ENCODE data around the gene CHID1. TPM values are rescaled to one million over a fixed set of nuclear protein-coding genes. Genes with fewer than 3 reads are reported as not detected.
A peak's percentile ranks its signal among the peaks of the same experiment; 100 is the strongest.

Gene CHID1
- total RNA-seq, 1 donor from 2014 or later = 72.9 TPM

- peak in 1 of 2 donors; percentile 74 for TF ChIP-seq POLR2AphosphoS5 (IDR thresholded peaks at IDR 0.05; ENCODE audit: insufficient read depth in 1 of 2, low read depth in 1 of 2)
- TF ChIP-seq POLR2A (IDR thresholded peaks at IDR 0.05) = no peak
- intact Hi-C loops (cut with DNase I) = no loop called here
These were observed 92.0 kb downstream of the CHID1 start, which contains the start of gene PNPLA2 for GRCh38 chr11:818396-819128. TSS of gene PNPLA2 (plus strand) at chr11:818914. CDS start at chr11:819719, 805 bp downstream.

More at GRCh38 chr11:818396-819128, 92.0 kb downstream of the CHID1 start, which contains the start of gene PNPLA2:
- peak within 1 kb of the TSS; percentile 95 to 98 for H3K4me3 ChIP-seq
- H3K36me3 ChIP-seq = peaks cover 0 to 13% of the 10 kb centered on the region in 2 donors
- H3K27ac ChIP-seq = peak within 1 kb of the TSS; percentile 89
- no peak for DNase-seq (ENCODE audit: extremely low spot score in 2 of 2)
- peaks cover 35% of the 10 kb centered on the region for H3K4me1 ChIP-seq
- H3K27me3 ChIP-seq = no peaks in the 10 kb centered on the region
- no peaks in the 10 kb centered on the region for H3K9me3 ChIP-seq

Small RNA genes lying within 50 kb of the gene (small RNA-seq; reads per million reads assigned to genes)
- not detected for gene RNU6-1025P

Other genes starting within 250 kb of the CHID1 start
- gene DEAF1, start 215.6 kb downstream of the CHID1 start, total RNA-seq = 33.6 TPM
- 12.8 TPM for gene TMEM80, start 215.0 kb downstream of the CHID1 start, total RNA-seq
- 195 TPM for gene EPS8L2, start 204.6 kb downstream of the CHID1 start, total RNA-seq
- 158 TPM for gene TALDO1, start 163.3 kb downstream of the CHID1 start, total RNA-seq
- gene GATD1, start 133.3 kb downstream of the CHID1 start, total RNA-seq = 33.4 TPM
- 1.7 TPM for gene CEND1, start 120.7 kb downstream of the CHID1 start, total RNA-seq
- 10.3 TPM for gene SLC25A22, start 112.5 kb downstream of the CHID1 start, total RNA-seq
- 16.5 TPM for gene PIDD1, start 105.6 kb downstream of the CHID1 start, total RNA-seq
- 1,068 TPM for gene RPLP2, start 100.8 kb downstream of the CHID1 start, total RNA-seq
- 103 TPM for gene PNPLA2, start 91.9 kb downstream of the CHID1 start, total RNA-seq
- 4.9 TPM for gene CRACR2B, start 82.9 kb downstream of the CHID1 start, total RNA-seq
- 150 TPM for gene CD151, start 77.9 kb downstream of the CHID1 start, total RNA-seq
- 53.8 TPM for gene POLR2L, start 68.3 kb downstream of the CHID1 start, total RNA-seq
- gene TSPAN4, start 68.0 kb downstream of the CHID1 start, total RNA-seq = 99.0 TPM
- gene AP2A2, start 15.1 kb upstream of the CHID1 start, total RNA-seq = 58.7 TPM
- gene MUC6, start 125.9 kb upstream of the CHID1 start, total RNA-seq = not detected
- not detected for gene MUC2, start 164.1 kb upstream of the CHID1 start, total RNA-seq
- not detected for gene MUC5AC, start 247.1 kb upstream of the CHID1 start, total RNA-seq